NOMO-1 (cell line): ENCODE measurements around the gene GRIN1.

Source experiments
- DNase-seq, 2 experiments: peaks; one replicate each; lab custom pipeline; 2025; ENCODE audit not compliant: unreplicated experiment in 2 of 2; lab: John Stamatoyannopoulos, UW

Gene GRIN1

DNA sequence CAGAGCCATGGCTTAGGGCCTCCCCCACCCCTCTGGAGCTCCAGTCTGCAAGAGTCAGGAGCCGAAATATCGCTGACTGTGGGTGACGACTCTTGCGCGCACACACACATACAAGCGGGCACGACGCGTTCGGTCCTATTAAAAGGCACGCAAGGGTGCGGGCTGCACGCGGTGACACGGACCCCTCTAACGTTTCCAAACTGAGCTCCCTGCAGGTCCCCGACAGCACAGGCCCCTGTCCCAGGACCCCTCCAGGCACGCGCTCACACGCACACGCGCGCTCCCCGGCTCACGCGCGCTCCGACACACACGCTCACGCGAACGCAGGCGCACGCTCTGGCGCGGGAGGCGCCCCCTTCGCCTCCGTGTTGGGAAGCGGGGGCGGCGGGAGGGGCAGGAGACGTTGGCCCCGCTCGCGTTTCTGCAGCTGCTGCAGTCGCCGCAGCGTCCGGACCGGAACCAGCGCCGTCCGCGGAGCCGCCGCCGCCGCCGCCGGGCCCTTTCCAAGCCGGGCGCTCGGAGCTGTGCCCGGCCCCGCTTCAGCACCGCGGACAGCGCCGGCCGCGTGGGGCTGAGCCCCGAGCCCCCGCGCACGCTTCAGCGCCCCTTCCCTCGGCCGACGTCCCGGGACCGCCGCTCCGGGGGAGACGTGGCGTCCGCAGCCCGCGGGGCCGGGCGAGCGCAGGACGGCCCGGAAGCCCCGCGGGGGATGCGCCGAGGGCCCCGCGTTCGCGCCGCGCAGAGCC, at the start of gene GRIN1:
GRIN1 (plus strand) TSS at position 433 of the 746 bp plus-strand sequence. CDS start 333 bp downstream, outside the sequence.
- DNase-seq = no peak

GRCh38 chr9:137089232-137089947, 49.6 kb upstream of the GRIN1 start:
- no peak for DNase-seq

GRCh38 chr9:137095664-137096517, 43.1 kb upstream of the GRIN1 start:
- DNase-seq = no peak

GRCh38 chr9:137096785-137097546, 42.0 kb upstream of the GRIN1 start:
- no peak for DNase-seq

DNA sequence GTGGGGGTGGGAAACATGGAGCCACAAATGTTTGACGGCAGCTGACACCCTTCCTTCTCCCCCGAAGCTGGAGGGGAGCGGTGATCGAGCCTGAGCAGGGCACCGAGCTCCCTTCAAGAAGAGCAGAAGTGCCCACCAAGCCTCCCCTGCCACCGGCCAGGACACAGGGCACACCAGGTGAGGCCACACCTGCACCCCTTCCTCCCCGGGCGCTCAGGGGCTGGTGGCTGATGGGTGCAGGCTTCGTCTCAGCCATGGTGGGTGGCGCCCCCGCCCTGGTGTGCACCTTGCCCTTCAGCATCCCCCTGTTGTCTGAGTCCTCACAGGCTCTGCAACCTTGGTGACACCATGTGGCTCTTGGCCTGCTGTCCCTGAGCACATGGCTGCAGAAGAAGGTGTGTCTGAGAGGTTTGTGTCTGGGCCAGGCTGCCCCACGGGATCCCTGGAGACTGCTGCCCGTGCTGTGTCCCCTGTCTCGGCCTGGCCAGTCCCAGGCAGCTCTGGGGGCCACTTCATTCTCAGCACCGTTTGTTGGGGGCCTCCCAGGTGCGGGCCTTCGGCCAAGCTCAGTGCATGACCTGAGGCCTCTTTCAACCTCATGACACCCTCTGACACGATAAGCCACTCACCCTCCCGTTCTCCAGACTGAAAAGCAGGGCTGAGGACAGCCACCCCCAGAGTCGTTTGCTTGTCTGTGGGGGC, 41.0 kb upstream of the GRIN1 start:
- no peak for DNase-seq

DNA sequence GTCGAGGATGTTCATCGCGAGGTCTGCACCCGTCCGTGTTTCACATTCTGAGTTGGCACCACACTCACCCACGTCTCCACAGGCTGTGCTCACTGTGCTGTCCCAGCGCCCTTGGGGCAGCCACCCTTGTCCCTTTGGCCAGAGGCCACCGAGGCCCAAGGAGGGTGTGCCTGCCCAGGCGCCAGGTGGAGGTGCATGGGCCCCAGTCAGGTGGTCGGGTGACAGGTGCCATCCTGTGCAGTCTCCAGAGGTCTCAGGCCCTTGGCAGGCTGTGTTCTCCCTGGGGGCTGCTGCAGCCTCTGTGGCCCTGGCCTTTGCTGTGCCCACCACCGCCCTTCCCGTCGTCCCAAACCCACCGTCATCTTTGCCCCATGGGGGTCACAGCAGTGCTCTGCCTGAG, 39.7 kb upstream of the GRIN1 start:
- no peak for DNase-seq

DNA sequence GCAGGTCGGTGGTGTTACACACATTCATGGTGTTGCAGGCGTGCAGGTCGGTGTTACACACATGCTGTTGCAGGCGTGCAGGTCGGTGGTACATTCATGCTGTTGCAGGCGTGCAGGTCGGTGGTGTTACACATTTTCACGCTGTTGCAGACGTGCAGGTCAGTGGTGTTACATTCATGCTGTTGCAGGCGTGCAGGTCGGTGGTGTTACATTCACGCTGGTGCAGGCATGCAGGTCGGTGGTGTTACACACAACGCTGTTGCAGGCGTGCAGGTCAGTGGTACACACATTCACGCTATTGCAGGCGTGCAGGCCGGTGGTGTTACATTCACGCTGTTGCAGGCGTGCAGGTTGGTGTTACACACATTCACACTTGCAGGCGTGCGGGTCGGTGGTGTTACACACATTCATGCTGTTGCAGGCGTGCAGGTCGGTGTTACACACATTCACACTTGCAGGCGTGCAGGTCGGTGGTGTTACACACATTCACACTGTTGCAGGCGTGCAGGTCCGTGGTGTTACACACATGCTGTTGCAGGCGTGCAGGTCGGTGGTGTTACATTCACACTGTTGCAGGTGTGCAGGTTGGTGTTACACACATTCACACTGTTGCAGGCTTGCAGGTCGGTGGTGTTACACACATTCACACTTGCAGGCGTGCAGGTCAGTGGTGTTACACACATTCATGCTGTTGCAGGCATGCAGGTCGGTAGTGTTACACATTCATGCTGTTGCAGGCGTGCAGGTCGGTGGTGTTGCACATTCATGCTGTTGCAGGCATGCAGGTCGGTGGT, 35.6 kb upstream of the GRIN1 start:
- no peak for DNase-seq

DNA sequence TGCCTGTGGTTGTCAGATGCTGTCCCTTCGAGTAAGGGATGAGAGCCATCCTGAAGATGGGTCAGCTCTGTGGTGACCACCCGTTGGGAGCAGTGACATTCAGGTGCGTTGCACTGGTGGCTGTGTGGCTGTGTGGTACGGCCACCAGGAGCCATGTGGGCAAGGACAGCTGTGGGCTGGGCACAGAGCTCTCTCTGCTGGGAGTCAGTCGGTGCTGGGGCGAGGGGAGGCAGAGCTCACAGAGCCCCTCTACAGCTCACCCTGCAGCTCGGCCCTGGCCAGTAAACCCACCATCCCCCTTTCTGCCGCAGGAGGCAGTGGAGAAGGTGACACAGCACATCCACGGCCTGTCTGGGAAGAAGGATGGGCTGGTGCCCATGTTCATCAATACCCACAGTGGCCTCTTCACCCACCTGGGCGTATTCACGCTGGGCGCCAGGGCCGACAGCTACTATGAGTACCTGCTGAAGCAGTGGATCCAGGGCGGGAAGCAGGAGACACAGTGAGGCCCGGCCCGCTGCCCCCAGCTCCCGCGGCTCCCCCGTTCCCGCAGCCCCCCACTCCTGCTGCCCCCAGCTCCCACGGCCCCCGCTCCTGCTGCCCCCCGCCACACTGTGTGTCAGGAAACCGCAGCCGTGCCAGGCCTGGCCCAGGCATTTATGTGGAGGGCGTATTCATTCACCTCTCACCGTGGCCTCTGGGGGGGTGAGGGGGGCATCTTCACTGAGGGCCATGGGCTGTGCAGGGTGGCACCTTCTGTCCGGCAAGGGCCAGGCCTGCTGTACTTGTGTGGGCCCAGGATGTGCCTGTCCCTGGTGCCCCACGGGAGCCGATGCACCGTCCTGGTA, 32.9 kb upstream of the GRIN1 start:
- DNase-seq = no peak

GRCh38 chr9:137106662-137107250, 32.2 kb upstream of the GRIN1 start:
- DNase-seq = no peak

DNA sequence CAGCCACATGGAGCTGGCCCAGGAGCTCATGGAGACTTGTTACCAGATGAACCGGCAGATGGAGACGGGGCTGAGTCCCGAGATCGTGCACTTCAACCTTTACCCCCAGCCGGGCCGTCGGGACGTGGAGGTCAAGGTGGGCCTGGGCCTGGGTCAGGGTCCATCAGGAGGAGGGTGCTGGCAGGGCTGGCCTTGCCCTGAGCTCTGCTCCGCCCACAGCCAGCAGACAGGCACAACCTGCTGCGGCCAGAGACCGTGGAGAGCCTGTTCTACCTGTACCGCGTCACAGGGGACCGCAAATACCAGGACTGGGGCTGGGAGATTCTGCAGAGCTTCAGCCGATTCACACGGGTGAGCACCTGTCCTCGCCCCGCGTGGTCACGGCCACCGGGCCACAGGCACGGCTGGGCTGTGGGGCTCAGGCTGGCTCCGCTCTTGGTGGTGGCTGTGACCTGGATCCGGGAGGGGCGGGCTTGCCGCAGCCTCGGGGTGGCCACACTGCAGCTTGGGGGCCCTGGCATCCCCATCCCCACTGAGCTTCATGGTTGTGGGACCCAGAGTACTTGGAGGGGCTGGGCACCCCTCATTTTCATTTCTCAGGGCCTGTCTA, 31.5 kb upstream of the GRIN1 start:
- no peak for DNase-seq

- no peak for DNase-seq
These were observed 31.0 kb upstream of the GRIN1 start for GRCh38 chr9:137107982-137108381.

- DNase-seq = no peak
These were observed 30.2 kb upstream of the GRIN1 start for GRCh38 chr9:137108608-137109249.

DNA sequence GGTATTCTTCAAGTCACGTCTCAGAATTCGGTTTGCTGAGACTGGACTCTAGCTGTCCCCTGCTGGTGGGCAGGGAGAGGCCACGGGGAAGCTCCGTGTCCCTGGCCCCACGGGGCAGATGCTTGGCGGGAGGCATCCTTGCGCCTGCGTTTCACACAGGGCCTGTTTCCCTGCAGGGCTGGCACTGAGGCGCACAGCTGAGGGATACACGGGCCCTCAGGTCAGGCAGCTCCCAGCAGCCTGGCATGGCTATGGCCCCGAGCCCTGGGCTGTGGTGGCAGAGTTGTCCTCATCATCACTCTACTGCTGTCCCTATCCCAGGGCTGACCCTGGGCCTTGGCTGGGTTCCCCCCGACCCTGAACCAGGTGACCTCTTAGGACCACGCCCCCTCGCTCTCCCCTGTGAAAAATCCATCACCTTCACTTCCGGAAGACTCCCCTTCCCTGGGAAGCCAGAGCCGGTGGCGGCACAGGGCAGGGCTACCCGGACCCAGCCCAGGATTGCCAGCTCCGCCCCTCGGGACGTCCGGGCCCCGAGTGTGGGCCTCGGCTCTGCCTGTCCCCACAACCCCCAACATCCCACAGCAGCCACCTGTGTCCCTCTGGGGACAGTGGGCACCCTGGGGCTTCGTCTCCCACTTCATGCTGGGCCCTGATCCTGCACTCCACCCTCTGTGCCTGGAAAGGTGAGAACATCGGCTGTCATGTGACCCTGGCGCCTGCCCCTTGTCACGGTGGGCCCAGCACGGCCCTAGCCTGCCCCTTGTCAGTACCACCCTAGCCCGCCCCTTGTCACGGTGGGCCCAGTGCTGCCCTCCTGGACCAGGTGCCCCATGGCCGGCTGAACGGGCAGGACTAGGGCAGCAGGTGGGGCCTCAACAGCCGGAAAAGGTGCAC, 29.5 kb upstream of the GRIN1 start:
- no peak for DNase-seq

DNA sequence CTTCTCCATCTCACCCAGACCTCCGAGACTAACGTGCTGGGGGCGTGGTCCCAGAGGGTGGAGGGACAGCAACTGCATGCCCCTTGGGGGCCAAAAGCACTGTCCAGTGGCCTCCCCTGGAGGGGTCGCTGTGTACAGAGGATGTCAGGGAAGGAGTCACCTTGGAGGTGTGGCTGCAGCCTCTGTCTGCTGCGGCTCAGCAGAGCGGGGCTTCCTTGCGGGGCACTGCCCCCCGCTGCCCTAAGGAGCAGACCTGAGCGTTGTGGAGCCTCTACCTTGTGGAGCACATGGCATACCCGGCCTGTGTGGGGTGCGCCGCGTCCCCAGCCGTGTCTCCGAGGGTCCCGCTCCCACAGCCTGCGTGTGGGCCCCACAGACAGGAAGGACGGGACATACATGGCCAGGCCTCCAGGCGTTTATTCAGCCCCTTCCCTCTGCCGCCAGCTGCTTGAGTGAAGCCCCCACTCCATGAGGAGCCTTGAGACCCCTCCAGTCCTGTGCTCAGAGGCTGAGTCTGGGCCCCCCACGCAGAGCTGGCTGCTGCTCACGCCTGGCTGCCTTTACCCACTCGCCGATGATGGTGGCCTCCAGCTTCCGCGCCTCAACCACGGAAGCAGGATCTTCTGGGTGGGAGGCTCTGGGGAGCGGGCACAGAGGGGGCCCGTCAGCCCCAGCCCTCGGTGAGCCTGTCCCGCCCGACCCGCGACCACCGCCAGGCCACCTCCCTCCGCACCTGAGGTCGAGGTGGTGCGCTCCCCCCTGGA, 28.6 kb upstream of the GRIN1 start:
- DNase-seq = no peak
